Esophagus muscularis mucosa (tissue), 4 donors: ENCODE results near the gene PKP4.

Experiments used
- EP300 ChIP-seq: sonication (generic); formaldehyde crosslinking; IDR thresholded peaks from one replicate; pipeline ENCODE4 v1.6.1; 2017; ENCODE audit warnings: antibody characterized with exemption
- POLR2A ChIP-seq: fragments of 450-650 bp; IDR thresholded peaks from one replicate; pipeline ENCODE4 v1.6.1; 2017; ENCODE audit warnings: antibody characterized with exemption, moderate library complexity, mild to moderate bottlenecking, low read depth
- POLR2AphosphoS5 ChIP-seq, 2 donors: sonication (generic); formaldehyde crosslinking; IDR thresholded peaks; one replicate each; pipeline ENCODE4 v1.6.1; 2017; ENCODE audit warnings: antibody characterized with exemption in 2 of 2
- TF ChIP-seq, protein P1 (sequence below), 3 experiments: fragments of 200-600 bp in 2 of 3; fragments of 450-650 bp in 1 of 3; sonication (generic) in 2 of 3; IDR thresholded peaks; one replicate each; pipeline ENCODE4 v1.5.1; 2017 to 2019; ENCODE audit warnings: antibody characterized with exemption in 3 of 3, mild to moderate bottlenecking in 2 of 3, moderate library complexity in 1 of 3

DNA sequence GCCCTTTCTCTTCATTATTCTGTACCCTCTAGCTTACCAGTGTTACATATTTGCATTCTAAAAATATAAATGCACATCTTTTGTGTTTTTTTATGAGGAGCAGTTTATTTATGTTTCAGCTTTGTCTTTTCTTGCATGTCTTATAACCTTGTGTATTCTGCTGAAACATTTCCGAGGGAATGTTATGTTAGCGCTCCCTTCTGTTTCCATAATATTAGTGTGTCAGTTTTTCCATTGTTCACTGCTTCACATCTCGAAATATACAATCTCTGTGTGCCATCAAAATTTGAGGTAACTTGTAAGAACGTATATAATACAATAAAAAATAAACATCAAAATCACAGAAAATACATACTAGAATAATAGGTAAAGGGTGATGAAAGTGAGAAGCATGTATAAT, 153.3 kb downstream of the PKP4 start:
- TF ChIP-seq POLR2AphosphoS5 (IDR thresholded peaks at IDR 0.05), result no peak
- TF ChIP-seq POLR2A, result no peak
- TF ChIP-seq, protein P1, sequence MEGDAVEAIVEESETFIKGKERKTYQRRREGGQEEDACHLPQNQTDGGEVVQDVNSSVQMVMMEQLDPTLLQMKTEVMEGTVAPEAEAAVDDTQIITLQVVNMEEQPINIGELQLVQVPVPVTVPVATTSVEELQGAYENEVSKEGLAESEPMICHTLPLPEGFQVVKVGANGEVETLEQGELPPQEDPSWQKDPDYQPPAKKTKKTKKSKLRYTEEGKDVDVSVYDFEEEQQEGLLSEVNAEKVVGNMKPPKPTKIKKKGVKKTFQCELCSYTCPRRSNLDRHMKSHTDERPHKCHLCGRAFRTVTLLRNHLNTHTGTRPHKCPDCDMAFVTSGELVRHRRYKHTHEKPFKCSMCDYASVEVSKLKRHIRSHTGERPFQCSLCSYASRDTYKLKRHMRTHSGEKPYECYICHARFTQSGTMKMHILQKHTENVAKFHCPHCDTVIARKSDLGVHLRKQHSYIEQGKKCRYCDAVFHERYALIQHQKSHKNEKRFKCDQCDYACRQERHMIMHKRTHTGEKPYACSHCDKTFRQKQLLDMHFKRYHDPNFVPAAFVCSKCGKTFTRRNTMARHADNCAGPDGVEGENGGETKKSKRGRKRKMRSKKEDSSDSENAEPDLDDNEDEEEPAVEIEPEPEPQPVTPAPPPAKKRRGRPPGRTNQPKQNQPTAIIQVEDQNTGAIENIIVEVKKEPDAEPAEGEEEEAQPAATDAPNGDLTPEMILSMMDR (IDR thresholded peaks at IDR 0.05), result peak in 2 of 3 experiments; percentile 2 to 16
- no peak for TF ChIP-seq EP300
